Measurements from ENCODE around the gene BYSL.

The BYSL gene

GRCh38 chr6:41914869-41915530 is 6.3 kb upstream of the BYSL start:
- no peak for DNase-seq (ENCODE audit: low read depth in 2 of 2)

DNA sequence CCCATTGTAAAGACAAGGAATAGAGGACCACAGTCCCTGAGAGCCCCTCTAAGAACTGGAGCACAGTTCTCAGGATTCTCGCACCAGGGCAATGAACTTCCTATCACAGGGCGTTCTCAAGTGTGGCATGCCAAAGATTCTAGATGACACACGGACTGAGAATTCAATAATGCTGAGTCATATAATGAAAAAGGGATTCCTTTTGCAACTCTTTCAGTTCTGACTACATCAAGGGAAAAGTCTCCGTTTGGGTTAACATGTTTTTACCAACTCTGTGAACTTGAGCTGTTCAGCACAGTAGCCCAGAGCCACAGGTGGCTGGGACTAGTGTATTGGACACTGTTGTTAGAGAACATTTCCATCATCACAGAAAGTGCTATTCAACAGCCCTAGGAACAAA is 3.8 kb upstream of the BYSL start:
- no peak for DNase-seq (ENCODE audit: low read depth in 2 of 2)

GRCh38 chr6:41921712-41921998 is 356 bp downstream of the BYSL start:
- no peak for DNase-seq (ENCODE audit: low read depth in 2 of 2)

GRCh38 chr6:41922154-41922553 is 855 bp downstream of the BYSL start:
- no peak for DNase-seq (ENCODE audit: low read depth in 2 of 2)

GRCh38 chr6:41927253-41927652 is 6.0 kb downstream of the BYSL start:
- no peak for DNase-seq (ENCODE audit: low read depth in 2 of 2)

GRCh38 chr6:41929924-41930323 is 8.6 kb downstream of the BYSL start:
- no peak for DNase-seq (ENCODE audit: low read depth in 2 of 2)

- DNase-seq (ENCODE audit: low read depth in 2 of 2), result no peak
These were observed 10.5 kb downstream of the BYSL start for GRCh38 chr6:41931792-41932191.

DNA sequence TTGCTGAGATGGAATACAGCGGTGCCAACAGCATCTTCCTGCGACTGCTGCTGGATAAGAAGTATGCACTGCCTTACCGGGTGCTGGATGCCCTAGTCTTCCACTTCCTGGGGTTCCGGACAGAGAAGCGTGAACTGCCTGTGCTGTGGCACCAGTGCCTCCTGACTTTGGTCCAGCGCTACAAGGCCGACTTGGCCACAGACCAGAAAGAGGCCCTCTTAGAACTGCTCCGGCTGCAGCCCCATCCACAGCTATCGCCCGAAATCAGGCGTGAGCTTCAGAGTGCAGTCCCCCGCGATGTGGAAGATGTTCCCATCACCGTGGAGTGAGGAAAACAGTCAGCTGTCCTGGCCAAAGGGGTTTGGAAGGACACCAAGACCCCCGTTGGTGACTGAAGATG is 11.1 kb downstream of the BYSL start:
- DNase-seq (ENCODE audit: low read depth in 2 of 2), result no peak

GRCh38 chr6:41934278-41935192 is 13.2 kb downstream of the BYSL start:
- no peak for DNase-seq (ENCODE audit: low read depth in 2 of 2)

GRCh38 chr6:41935193-41935574 is 13.9 kb downstream of the BYSL start:
- DNase-seq (ENCODE audit: low read depth in 2 of 2), result no peak

DNA sequence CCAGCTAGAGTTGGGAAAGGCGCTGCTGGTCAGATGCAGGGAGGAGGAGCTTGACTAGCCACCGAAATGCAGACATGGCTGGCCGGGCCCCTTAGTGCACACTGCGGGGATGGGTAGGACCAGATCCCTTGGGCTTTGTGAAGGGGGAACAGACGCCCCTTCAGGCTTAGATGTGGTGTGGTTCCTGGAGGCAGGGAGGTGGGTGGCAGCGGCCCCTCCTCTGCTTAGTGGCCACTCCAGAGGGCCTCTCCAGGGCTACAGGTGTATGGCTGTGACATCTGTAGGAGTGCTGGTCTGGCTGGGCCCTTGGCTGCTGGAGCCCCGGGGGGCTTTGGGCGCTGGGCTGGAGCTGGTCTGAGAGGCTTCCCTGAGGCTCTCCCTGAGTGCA is 14.4 kb downstream of the BYSL start:
- DNase-seq (ENCODE audit: low read depth in 2 of 2), result no peak

- DNase-seq (ENCODE audit: low read depth in 2 of 2), result peak; percentile 45 to 63
These were observed 15.0 kb downstream of the BYSL start for GRCh38 chr6:41936073-41936837.

GRCh38 chr6:41937472-41937860 is 16.2 kb downstream of the BYSL start:
- DNase-seq (ENCODE audit: low read depth in 2 of 2), result no peak

DNA sequence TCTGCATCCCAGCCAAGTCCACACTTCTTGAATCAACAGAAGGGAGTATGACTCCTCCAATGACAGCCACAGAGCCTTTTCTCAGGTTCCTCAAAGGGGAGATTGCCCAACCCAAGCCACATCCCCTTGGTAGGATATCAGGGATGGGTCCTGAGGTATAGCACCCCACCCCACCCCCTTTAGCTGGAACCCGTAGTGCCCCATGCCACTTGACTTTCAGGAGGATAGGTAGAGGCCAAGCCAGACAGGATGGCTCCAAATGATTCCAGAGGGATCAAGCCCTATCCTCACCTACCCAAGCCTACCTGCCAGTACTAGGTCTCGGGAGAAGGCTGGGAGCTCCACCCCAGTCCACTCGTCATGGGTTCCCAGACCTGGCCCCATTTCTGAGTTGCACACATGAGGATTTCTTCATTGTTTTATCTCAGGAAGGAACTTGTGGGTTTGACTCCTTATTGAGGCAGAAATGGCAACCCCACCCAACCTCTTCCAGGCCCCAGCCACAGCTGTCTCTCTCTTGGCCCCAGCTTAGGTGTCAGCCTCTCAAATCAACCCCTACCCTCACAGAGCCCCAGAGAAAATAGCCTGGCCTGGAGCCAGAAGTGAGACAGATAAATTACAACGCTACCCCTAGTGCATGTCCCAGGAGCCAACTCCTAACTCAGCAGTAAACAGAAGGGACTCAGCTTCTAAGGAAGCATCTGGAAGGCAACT is 16.7 kb downstream of the BYSL start:
- DNase-seq (ENCODE audit: low read depth in 2 of 2), result no peak

GRCh38 chr6:41938590-41939175 is 17.4 kb downstream of the BYSL start:
- DNase-seq (ENCODE audit: low read depth in 2 of 2), result no peak

DNA sequence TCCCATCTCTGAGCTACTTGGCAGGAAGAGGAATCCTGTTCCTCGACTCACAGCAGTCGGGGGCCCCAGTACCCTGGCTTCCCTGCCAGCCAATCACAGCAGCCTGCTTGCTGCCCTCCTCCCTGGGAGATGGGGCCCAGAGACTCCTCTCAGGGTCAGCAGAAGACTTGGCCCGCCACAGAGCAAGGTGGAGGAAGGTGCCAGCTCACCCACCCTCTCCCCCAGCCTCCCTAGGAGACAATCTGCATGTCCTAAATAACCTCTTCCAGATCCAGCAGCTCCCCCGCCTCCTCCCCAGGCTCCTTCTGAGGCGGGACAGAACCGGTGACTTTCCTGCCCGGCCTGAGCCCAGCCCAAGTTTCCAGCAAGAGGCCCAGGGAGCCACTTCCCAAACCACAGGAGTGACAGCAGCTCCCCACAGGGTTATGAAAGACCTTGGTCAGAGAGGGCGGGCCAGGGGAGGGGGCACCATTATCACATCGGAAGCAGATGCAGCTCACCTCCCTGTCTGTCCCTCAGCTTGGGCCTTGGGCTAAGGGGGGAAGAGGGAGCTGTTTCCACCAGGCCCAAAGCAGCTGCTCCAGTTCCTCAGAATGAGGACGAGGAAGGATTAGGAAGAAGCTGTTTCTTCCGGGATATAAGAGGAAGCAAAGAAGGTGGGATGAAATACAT is 18.0 kb downstream of the BYSL start:
- DNase-seq (ENCODE audit: low read depth in 2 of 2), result no peak

- DNase-seq (ENCODE audit: low read depth in 2 of 2), result no peak
These were observed 18.8 kb downstream of the BYSL start for GRCh38 chr6:41939848-41940758.

DNA sequence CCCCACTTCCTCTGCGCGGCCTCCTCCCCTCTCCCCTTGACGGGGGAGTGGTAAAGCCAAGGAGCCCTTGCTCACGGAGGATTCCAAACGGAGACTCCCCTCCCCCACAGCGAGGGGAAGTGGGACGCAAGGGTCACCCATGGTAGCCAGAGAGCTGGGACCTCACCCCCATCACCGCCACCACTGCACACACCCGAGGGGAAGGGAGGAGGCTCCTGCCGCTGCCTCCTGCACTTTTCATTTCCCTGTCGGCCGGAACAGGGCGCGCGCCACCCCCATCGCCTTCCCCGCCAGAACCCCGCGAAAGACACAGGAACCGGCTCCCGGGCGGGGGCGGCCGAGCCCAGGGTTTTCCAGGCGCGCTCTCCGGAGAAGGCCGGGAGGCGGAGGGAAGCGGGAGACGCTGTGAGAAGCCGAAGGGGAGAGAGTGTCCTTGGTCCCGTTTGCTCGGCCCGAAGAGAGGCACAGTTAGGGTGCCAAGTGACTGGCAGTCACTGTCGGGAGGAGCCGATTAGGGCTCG is 19.5 kb downstream of the BYSL start:
- DNase-seq (ENCODE audit: low read depth in 2 of 2), result no peak

DNA sequence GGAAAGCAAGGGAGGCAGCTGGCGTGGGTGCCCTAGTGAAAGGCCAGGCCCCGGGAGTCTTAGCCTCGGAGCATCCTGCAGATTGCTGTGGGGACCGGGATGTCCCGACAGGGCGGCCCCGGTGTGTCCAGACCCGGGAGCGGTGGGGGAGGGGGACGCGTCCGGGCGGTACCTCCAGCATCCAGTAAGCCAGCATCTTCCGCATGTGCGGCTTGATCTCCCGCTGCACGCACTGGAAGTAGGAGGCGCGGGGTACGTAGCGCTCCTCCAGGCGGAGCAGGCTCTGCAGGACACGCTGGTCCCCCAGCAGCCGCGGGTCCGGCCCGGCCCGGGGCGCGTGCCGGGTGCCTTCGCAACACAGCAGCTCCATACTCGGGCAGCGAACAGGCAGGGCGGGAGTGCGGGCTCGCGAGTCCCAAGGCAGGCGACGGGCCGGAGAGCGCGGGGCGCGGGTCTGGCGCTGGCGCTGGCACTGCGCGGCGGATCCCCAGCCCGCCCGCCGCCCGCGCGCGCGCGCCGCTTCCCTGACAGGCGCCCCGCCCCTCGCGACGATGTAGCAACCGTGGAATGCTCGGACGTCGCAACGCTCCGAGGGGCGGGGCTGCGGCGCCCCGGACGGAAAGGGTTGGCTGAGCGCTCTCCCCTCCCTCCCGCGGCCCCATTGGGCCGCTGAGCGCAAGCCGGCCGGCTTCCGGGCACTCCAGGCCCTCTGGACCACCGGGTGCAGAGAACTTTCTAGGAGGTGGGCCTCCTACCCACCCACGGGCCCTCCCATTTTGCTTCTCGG is 20.2 kb downstream of the BYSL start, which contains the start of gene CCND3:
TSS of gene CCND3 (minus strand) at position 529 of the 787 bp plus-strand sequence. CDS start at position 370, 159 bp downstream.
- peak; percentile 70 to 74 for DNase-seq (ENCODE audit: low read depth in 2 of 2)
